ENCODE measurements around the gene A4GALT. TPM values are rescaled to one million over a fixed set of nuclear protein-coding genes. Genes with fewer than 3 reads are reported as not detected.

The A4GALT gene
- total RNA-seq, 4 donors from 2014 or later = 5.8 to 13.3 (median 8.6) TPM

DNA sequence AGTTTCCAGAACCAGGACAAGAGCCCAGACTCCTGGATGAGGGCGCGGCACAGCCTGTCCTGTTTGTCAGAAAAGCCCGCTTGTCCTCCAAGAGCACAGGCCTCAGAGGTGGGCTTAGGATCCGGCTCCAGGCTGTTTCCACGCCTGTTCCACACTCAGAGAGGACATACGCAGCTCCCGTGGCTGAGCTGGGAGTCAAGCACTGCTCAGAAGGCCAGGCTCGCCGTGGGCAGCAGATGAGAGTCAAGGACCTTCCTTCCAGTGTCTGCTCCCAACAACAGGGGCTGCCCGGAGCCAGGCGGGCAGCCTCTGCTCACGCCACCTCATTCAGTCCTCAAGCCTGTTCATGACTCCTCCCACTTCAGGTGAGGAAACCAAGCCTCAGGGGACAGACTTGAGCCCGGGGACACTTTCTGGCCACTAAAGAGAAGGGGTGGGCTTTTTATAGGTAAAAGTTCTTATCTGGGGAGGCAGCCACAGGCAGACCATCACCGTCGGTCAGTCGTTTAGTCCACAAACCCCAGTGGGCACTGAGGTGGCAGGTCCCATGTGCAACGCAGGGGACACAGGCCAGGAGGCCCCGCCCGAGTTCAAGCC, 75.2 kb downstream of the A4GALT start:
- Histone ChIP-seq H3K27me3 (no peaks in the 10 kb centered on the region), H3K9me3 (no peaks in the 10 kb centered on the region), H3K36me3 (no peaks in the 10 kb centered on the region), H3K27ac (peak overlapping the region; percentile 92 to 99 (median 98)), H3K4me3 (peak overlapping the region; percentile 44 to 54 (median 48)), H3K4me1 (peaks cover 67 to 71% of the 10 kb centered on the region in 2 donors)
- in situ Hi-C loops (cut with MboI; ENCODE audit: low sequenced_read_pairs in 4 of 4) (no loop called here), intact Hi-C loops (cut with DNase I; ENCODE audit: low total_unique reads) (loop anchor here (5.0 kb wide), 3 partner anchors 42 to 262 kb away; partner anchors contain the start of gene ARFGAP3)
- TF ChIP-seq POLR2A (IDR thresholded peaks at IDR 0.05) = peak in 1 of 2 donors; percentile 22
- TF ChIP-seq, protein P1, sequence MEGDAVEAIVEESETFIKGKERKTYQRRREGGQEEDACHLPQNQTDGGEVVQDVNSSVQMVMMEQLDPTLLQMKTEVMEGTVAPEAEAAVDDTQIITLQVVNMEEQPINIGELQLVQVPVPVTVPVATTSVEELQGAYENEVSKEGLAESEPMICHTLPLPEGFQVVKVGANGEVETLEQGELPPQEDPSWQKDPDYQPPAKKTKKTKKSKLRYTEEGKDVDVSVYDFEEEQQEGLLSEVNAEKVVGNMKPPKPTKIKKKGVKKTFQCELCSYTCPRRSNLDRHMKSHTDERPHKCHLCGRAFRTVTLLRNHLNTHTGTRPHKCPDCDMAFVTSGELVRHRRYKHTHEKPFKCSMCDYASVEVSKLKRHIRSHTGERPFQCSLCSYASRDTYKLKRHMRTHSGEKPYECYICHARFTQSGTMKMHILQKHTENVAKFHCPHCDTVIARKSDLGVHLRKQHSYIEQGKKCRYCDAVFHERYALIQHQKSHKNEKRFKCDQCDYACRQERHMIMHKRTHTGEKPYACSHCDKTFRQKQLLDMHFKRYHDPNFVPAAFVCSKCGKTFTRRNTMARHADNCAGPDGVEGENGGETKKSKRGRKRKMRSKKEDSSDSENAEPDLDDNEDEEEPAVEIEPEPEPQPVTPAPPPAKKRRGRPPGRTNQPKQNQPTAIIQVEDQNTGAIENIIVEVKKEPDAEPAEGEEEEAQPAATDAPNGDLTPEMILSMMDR (IDR thresholded peaks at IDR 0.05 in 4 of 5, conservative IDR thresholded peaks at IDR 0.05 in 1 of 5) = no peak
- DNase-seq = no peak
- peak; percentile 15 to 27 for ATAC-seq

DNA sequence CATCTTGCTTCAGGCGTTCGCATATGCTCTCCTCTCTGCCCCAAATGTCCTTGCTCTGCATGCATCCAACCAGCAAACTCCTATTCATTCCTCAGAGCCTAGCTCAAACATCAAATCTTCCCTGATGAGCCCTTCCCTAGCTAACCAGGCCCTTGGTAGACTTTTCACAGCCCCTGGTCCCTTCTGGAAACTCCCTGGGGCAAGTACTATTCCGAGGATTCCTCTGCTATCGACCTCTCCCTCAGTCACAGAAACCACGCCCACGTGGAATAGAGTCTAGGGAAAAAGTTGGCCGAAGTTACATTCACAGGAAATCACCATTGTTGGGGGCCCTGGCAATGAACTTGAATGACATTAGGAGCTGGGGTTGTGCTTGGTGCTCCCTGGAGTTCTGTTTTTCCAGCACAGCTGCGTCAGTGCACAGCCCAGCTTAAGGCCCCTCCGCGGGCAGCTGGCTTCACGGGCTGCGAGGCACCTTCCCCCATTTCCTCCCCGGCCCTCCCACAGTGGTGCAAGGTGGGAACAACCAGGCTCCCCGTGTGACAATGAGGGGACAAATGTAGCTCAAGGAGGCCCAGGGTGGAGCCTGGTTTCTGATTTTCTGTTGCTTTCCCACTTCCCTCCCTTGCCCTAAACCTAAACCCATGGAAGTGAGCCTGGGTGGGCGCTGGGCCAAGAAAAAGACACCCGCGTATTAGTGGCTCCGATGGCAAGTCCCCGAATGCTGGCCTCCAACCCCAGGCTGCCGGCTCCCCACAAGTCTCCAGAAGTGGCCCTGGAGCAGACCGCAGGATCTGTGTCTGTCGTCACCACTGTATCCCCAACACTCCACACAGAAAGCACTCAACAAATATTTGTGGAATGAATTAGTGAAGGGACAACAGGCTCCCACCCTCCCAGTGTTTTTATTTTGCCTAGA, 76.0 kb downstream of the A4GALT start:
- Histone ChIP-seq H3K4me3 (peak overlapping the region; percentile 44 to 54 (median 48)), H3K27ac (peak overlapping the region; percentile 92 to 99 (median 98)), H3K36me3 (no peaks in the 10 kb centered on the region), H3K4me1 (peaks cover 67 to 70% of the 10 kb centered on the region in 2 donors), H3K27me3 (no peaks in the 10 kb centered on the region), H3K9me3 (no peaks in the 10 kb centered on the region)
- intact Hi-C loops (cut with DNase I; ENCODE audit: low total_unique reads) = loop anchor here (5.0 kb wide), 3 partner anchors 43 to 263 kb away; partner anchors contain the start of gene ARFGAP3
- ATAC-seq (no peak), DNase-seq (peak in 1 of 2 donors; percentile 59)
- TF ChIP-seq, protein P1 (IDR thresholded peaks at IDR 0.05 in 4 of 5, conservative IDR thresholded peaks at IDR 0.05 in 1 of 5) = no peak
- TF ChIP-seq POLR2A (IDR thresholded peaks at IDR 0.05) = no peak
- in situ Hi-C loops (cut with MboI; ENCODE audit: low sequenced_read_pairs in 4 of 4) = no loop called here

DNA sequence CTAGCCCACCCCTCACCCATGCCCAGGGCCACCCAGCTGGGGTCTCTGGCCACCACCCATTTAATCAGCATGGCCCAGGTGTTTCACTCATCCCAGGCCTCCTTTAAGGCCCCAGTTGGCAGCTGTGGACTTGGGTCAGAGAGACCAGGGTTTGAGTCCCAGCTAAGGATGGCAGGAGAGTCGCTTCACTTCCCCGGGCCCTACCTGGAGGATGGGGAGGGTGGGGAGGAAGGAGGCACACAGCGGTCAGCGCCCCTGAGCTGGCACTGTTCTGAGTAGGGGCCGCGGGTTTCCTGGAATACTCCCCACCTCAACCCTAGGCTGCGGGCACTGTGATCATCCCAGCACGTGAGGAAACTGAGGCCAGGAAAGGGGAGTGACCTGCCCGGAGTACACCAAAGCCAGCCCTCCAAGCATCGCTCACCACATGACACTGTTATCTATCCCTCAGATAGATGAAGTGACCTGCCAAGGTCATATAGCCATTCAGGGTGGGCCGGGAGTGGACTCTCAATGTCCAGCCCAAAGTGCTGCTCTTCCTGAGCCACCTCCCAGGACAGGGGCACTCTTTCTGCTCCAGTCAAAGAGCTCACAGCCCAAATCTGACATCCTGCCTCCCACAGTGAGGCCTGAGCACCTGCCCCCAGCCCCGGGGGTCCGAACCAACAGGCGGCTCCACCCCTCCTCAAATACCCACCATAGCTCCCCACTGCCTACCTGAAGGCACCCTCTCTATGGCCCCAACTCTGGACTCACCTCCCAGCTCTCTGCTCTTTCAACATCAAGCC, 76.8 kb downstream of the A4GALT start:
- intact Hi-C loops (cut with DNase I; ENCODE audit: low total_unique reads) = no loop called here
- no peak for DNase-seq

More for the DNA sequence above, 76.8 kb downstream of the A4GALT start:
- Histone ChIP-seq H3K9me3 (no peaks in the 10 kb centered on the region), H3K36me3 (no peaks in the 10 kb centered on the region), H3K4me3 (peak overlapping the region in 1 of 4 donors; percentile 49), H3K27ac (peak overlapping the region; percentile 92 to 99 (median 98)), H3K27me3 (no peaks in the 10 kb centered on the region), H3K4me1 (peaks cover 67 to 69% of the 10 kb centered on the region in 2 donors)
- ATAC-seq = no peak
- in situ Hi-C loops (cut with MboI; ENCODE audit: low sequenced_read_pairs in 4 of 4) = no loop called here
- TF ChIP-seq, protein P1 (IDR thresholded peaks at IDR 0.05 in 4 of 5, conservative IDR thresholded peaks at IDR 0.05 in 1 of 5) = no peak
- no peak for TF ChIP-seq POLR2A (IDR thresholded peaks at IDR 0.05)

Measured in gastrocnemius medialis (tissue), 4 donors.